ENCODE measurements around the gene SERHL2. TPM values are rescaled to one million over a fixed set of nuclear protein-coding genes. Genes with fewer than 3 reads are reported as not detected.
"Not testable (repeated sequence)": the region's sequence is repeated elsewhere in the genome, so short reads cannot be mapped to it uniquely, and the experiment has no call there.

Gene SERHL2
- total RNA-seq, 2 experiments from 2014 or later = 0.36 to 1.3 TPM

DNA sequence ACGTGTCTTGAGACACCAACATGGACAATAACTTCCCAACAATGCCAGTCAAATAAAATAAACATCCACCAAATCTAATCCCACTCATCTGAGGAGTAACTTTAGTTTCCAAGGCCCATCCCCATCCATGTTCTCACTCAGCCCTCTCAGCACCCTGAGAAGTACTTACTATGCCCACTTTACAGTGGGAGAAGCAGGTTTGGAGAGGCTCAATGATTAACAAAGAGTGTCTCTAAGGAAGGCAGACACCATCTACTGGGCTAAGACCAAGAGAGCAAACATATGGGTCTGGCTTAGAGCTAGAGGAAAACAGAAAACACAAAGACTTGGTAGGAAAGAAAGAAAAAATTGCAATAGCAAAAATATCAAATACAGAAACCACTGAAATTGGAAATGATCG, 49.7 kb downstream of the SERHL2 start:
- Mint-ChIP-seq H3K27ac (no peak overlapping the region), H3K36me3 (ENCODE audit: low read depth) (peaks cover 33% of the 10 kb centered on the region), H3K27me3 (ENCODE audit: low read depth) (no peaks in the 10 kb centered on the region), H3K9me3 (no peaks in the 10 kb centered on the region), H3K4me3 (no peak overlapping the region), H3K4me1 (ENCODE audit: low read depth) (peaks cover 40% of the 10 kb centered on the region)
- CTCF ChIA-PET = no interaction called here
- DNase-seq = no peak
- intact Hi-C loops (cut with micrococcal nuclease) = no loop called here

DNA sequence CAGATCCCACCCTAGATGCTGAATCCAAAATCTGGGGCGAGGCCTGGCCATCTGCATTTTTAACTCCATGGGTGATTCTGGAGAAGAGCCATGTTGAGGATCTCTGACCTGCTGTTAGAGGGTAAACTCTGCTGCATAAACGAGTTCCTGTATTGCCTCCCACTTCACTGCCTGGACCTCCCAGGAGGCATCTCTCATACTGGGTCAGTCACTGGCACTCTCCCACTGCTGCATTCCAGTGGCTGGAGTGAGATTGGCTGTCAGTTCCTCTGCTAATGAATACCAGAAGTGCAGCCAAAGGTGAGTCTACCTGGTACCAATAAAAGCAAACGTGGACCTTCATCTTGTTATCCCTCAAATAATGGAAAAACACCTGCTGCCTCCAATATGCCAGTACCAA, 50.6 kb downstream of the SERHL2 start:
- CTCF ChIA-PET = no interaction called here
- Mint-ChIP-seq H3K36me3 (ENCODE audit: low read depth) (peaks cover 29% of the 10 kb centered on the region), H3K27ac (no peak overlapping the region), H3K9me3 (no peaks in the 10 kb centered on the region), H3K4me1 (ENCODE audit: low read depth) (peaks cover 50% of the 10 kb centered on the region), H3K4me3 (no peak overlapping the region), H3K27me3 (ENCODE audit: low read depth) (no peaks in the 10 kb centered on the region)
- intact Hi-C loops (cut with micrococcal nuclease) = no loop called here
- DNase-seq = no peak

DNA sequence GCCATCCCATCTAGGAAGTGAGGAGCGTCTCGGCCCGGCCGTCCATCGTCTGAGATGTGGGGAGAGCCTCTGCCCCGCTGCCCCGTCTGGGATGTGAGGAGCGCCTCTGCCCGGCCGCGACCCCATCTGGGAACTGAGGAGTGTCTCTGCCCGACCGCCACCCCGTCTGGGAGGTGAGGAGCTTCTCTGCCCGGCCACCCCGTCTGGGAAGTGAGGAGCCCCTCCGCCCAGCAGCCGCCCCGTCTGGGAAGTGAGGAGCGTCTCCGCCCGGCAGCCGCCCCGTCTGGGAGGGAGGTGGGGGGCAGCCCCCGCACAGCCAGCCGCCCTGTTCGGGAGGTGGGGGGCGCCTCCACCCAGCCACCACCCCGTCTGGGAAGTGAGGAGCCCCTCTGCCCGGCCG, 53.9 kb downstream of the SERHL2 start:
- H3K27me3 Mint-ChIP-seq (ENCODE audit: low read depth); H3K27ac Mint-ChIP-seq; DNase-seq; H3K9me3 Mint-ChIP-seq; CTCF ChIA-PET; intact Hi-C loops (cut with micrococcal nuclease); H3K4me3 Mint-ChIP-seq: not testable (repeated sequence)
- H3K4me1 Mint-ChIP-seq (ENCODE audit: low read depth) = peaks cover 79% of the 10 kb centered on the region
- peaks cover 27% of the 10 kb centered on the region for H3K36me3 Mint-ChIP-seq (ENCODE audit: low read depth)

DNA sequence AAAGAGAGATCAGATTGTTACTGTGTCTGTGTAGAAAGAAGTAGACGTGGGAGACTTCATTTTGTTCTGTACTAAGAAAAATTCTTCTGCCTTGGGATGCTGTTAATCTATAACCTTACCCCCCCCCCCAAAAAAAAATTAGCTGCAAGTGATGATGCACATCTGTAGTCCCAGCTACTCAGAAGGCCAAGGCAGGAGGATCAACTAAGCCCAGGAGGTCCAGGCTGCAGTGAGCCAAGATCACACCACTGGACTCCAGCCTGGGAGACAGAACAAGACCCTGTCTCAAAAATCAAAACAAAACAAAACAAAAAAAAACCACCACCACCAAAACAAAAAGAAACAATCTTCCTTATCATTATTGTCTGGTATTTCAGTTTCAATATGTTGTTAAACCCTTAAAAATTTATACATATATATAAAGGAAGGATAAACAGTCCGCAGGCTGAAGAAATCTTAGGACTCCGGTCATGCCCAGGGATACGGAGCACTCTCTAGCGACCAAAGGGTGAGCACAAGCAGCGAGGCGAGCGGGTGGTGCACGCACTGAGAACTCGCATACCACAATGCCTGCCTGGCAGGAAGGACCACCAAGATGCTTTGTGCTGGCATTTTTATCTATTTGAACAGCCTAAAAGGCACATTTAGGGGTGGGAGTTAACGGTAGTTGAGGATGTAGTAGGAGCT, 54.5 kb downstream of the SERHL2 start:
- Mint-ChIP-seq H3K9me3 (no peaks in the 10 kb centered on the region), H3K36me3 (ENCODE audit: low read depth) (peaks cover 27% of the 10 kb centered on the region), H3K27ac (peak overlapping the region; percentile 46), H3K27me3 (ENCODE audit: low read depth) (no peaks in the 10 kb centered on the region), H3K4me1 (ENCODE audit: low read depth) (peaks cover 82% of the 10 kb centered on the region), H3K4me3 (no peak overlapping the region)
- DNase-seq = no peak
- intact Hi-C loops (cut with micrococcal nuclease) = no loop called here
- CTCF ChIA-PET = no interaction called here

DNA sequence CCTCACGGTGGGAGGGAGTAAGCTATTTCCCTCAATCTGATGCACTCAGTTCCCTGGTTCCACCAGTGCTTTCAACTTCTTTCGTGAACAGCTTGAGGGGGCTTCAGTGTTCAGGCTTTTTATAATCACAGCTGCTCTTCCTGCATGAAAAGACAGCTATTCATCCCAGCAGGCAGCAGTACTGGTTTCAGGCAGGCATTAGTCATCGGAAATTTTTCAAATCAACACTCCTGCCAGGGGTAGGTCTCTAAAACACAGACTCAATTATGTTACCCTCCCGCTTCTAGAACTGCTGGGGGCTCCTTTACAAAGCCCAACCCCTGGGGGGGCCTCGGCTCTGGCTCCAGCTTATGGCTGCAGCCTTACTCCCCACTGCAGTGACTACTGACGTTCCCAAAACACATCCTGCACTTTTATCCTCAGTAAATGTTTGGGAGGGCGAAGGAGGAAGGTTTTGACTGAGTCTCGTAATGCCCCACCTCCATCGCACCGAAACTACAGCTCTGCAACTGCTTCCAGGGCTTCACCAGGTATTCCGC, 55.1 kb downstream of the SERHL2 start:
- Mint-ChIP-seq H3K36me3 (ENCODE audit: low read depth) (peaks cover 29% of the 10 kb centered on the region), H3K4me1 (ENCODE audit: low read depth) (peaks cover 83% of the 10 kb centered on the region), H3K27me3 (ENCODE audit: low read depth) (no peaks in the 10 kb centered on the region), H3K27ac (peak overlapping the region; percentile 70), H3K4me3 (no peak overlapping the region), H3K9me3 (no peaks in the 10 kb centered on the region)
- DNase-seq = peak; percentile 29
- intact Hi-C loops (cut with micrococcal nuclease) = no loop called here
- CTCF ChIA-PET = no interaction called here

DNA sequence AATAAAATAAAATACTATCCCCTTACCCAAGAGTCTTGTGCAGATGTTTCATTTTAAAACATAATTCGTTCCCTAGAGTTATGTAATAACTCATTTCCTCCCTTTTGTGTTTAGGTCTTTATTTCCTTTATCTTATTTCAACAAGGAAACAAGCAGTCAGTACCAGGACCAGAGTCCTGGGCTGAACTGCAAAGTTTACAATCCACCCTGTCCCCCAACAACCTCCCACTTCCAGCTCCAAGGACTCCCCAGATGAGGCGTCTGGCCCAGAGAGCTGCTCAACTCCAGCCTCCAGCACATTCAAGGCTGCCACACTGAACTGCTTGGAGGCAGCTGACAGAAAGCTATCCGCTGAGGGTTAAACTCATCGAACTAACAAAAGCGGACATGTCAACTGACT, 56.4 kb downstream of the SERHL2 start:
- H3K27ac Mint-ChIP-seq = peak overlapping the region; percentile 37
- intact Hi-C loops (cut with micrococcal nuclease) = no loop called here
- H3K27me3 Mint-ChIP-seq (ENCODE audit: low read depth) = no peaks in the 10 kb centered on the region
- peaks cover 30% of the 10 kb centered on the region for H3K36me3 Mint-ChIP-seq (ENCODE audit: low read depth)
- H3K9me3 Mint-ChIP-seq = no peaks in the 10 kb centered on the region
- no peak overlapping the region for H3K4me3 Mint-ChIP-seq
- CTCF ChIA-PET = no interaction called here
- DNase-seq = no peak
- H3K4me1 Mint-ChIP-seq (ENCODE audit: low read depth) = peaks cover 76% of the 10 kb centered on the region

DNA sequence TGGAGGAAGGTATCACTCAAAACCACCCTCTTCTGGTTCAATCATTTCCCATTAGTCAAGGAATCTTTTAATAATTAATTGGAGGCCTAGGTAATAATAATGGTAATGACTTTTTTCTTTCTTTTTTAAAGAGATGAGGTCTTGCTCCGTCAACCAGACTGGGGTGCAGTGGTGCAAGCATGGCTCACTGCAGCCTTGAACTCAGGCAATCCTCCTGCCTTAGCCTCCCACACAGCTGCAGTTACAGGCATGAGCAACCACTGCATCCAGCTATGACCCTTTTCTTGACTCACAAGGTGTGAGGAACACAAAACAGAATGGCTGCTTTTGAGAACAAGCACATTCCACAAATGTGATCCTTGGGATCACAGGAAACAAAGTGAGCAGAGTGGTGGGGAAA, 57.3 kb downstream of the SERHL2 start:
- H3K4me3 Mint-ChIP-seq = no peak overlapping the region
- no peak for DNase-seq
- peaks cover 73% of the 10 kb centered on the region for H3K4me1 Mint-ChIP-seq (ENCODE audit: low read depth)
- peaks cover 28% of the 10 kb centered on the region for H3K36me3 Mint-ChIP-seq (ENCODE audit: low read depth)
- intact Hi-C loops (cut with micrococcal nuclease) = no loop called here
- CTCF ChIA-PET = interaction anchor here (0.6 to 0.9 kb wide), 2 partner anchors 10 to 40 kb away, joined by 4 read pairs; no protein-coding TSS in a partner anchor
- H3K27ac Mint-ChIP-seq = peak overlapping the region; percentile 26
- no peaks in the 10 kb centered on the region for H3K27me3 Mint-ChIP-seq (ENCODE audit: low read depth)
- H3K9me3 Mint-ChIP-seq = no peaks in the 10 kb centered on the region

DNA sequence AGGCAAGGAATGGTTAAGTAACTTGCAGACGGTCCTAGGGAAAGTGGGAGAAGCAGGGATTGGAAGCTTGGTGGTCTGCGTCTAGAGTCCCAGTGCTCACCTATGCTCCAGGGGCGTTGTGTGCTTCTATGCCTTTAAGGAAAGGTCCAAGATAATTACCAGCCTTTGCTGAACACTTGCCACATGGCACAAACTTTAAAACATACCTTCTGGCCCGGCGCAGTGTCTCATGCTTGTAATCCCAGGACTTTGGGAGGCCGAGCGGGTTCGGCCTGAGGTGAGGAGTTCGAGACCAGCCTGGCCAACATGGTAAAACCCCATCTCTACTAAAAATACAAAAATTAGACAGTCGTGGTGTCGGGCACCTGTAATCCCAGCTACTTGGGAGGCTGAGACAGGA, 58.6 kb downstream of the SERHL2 start:
- CTCF ChIA-PET = interaction anchor here (0.5 to 1.1 kb wide), 3 partner anchors 21 to 138 kb away, joined by 3 read pairs; no protein-coding TSS in a partner anchor
- H3K4me1 Mint-ChIP-seq (ENCODE audit: low read depth) = peaks cover 65% of the 10 kb centered on the region
- intact Hi-C loops (cut with micrococcal nuclease) = no loop called here
- no peak overlapping the region for H3K27ac Mint-ChIP-seq
- no peaks in the 10 kb centered on the region for H3K27me3 Mint-ChIP-seq (ENCODE audit: low read depth)
- H3K4me3 Mint-ChIP-seq = no peak overlapping the region
- no peak for DNase-seq
- peaks cover 26% of the 10 kb centered on the region for H3K36me3 Mint-ChIP-seq (ENCODE audit: low read depth)
- H3K9me3 Mint-ChIP-seq = no peaks in the 10 kb centered on the region

DNA sequence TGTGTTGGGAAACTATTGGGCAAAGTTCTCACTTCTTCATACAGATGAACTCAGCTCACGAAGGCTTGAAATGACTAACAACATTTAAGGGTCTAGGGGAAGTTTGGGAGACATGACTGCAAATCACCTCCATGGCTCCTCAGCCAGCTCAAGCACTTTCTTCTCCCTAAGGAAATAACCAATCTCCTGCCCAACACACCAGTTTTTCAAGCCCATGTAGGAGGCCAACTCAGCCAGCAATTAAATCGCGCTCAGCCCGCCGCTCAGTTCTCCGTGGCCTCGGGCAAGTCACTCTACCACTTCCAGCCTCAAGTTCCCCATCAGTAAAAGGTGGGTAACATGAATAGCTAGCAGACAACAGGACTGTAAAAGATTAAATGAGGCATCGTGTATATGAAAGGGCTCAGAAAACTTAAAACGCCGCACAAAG, 60.1 kb downstream of the SERHL2 start:
- peak overlapping the region; percentile 96 for H3K27ac Mint-ChIP-seq
- H3K4me3 Mint-ChIP-seq = peak overlapping the region; percentile 91
- peaks cover 56% of the 10 kb centered on the region for H3K4me1 Mint-ChIP-seq (ENCODE audit: low read depth)
- intact Hi-C loops (cut with micrococcal nuclease) = loop anchor here (1.0 to 2.0 kb wide), 4 partner anchors 32 to 573 kb away; partner anchors contain the start of genes TTLL1 and TTLL12
- CTCF ChIA-PET = interaction anchor here (0.6 kb wide), 1 partner anchor 32 kb away, joined by 4 read pairs; no protein-coding TSS in a partner anchor
- no peaks in the 10 kb centered on the region for H3K9me3 Mint-ChIP-seq
- DNase-seq = peak; percentile 39
- H3K27me3 Mint-ChIP-seq (ENCODE audit: low read depth) = no peaks in the 10 kb centered on the region
- H3K36me3 Mint-ChIP-seq (ENCODE audit: low read depth) = peaks cover 23% of the 10 kb centered on the region

DNA sequence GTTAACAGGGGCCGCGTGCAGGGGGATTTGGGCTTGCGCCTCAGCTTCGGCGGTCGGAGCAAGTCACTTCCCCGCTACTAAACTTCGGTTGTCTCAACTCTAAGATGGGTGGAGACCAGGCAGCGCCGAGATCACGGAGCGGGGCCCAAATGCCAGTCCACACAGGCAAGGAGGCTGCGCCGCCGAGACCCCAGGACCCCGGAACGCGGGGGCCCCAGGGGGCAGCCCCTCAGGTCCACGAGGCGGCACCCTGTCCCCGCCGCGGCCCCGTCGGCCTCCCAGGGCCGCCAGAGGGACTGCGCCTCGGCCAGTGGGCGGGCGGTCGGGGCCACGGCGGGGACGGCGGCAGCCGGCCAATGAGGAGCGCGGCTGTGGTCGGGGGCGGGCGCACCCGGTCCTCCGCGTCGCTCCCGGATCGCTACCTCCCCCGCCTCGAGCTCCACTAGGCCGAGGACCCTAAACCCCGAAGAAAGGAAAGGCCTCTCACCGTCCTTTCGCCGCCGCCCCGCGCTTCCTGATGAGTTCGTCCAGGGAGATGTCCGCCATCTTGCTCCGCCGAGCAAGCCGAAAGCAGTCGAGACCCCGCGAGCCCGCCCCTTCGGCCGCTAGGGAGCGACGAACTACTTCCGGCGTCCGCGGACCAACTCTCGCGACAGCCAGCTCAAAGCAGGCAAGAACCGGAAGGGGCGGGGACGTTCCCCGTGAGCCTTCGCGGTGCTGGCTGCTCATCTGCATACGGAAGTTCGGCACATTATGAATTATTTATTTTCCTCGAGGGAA, 60.7 kb downstream of the SERHL2 start, which contains the start of gene POLDIP3:
Gene POLDIP3 (minus strand): TSS at position 572 of the 780 bp plus-strand sequence. CDS start 26 bp downstream, at position 546.
- H3K36me3 Mint-ChIP-seq (ENCODE audit: low read depth) = peaks cover 23% of the 10 kb centered on the region
- CTCF ChIA-PET = interaction anchor here (0.6 kb wide), 1 partner anchor 32 kb away, joined by 4 read pairs; no protein-coding TSS in a partner anchor
- H3K27ac Mint-ChIP-seq = peak within 1 kb of the TSS; percentile 100
- intact Hi-C loops (cut with micrococcal nuclease) = loop anchor here (1.0 to 2.0 kb wide), 6 partner anchors 32 to 572 kb away; partner anchors contain the start of genes CYB5R3, SMDT1, TTLL1 and TTLL12
- H3K9me3 Mint-ChIP-seq = no peaks in the 10 kb centered on the region
- DNase-seq = peak; percentile 99
- peaks cover 50% of the 10 kb centered on the region for H3K4me1 Mint-ChIP-seq (ENCODE audit: low read depth)
- H3K27me3 Mint-ChIP-seq (ENCODE audit: low read depth) = no peaks in the 10 kb centered on the region
- peak within 1 kb of the TSS; percentile 91 for H3K4me3 Mint-ChIP-seq

DNA sequence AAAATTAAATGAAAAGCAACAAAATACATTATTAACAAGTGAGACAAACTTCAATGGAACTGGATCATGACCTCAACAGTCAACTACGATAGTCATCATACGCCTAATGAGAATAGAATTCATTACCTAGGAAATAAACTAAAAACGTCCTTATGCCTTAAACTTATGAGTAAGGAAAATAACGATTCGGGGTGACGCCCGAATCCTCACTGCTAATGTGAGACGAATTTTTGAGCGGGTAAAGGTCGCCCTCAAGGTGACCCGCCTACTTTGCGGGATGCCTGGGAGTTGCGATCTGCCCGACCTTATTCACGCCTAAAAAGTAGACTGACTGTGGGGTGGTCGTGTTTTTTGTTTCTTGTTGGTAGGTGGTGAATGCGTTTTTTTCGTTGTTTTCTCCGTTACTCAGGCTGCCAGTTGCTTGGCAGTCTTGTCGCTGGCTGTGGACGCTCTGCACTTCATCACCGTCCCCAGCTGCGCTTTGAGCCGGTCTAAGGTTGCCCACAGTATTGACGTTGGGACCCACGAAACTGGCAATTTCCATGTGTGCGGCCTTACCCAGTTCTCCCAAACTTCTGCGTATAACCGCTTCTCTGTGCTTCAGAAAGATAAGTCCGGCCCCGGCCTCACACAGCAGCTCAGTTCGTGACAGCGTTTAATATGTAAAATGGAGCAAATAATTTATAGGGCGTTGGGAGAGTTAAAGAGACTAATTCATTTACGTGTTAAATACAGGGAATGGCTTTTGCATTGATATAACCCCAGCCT, 61.5 kb downstream of the SERHL2 start:
- peaks cover 44% of the 10 kb centered on the region for H3K4me1 Mint-ChIP-seq (ENCODE audit: low read depth)
- peaks cover 20% of the 10 kb centered on the region for H3K36me3 Mint-ChIP-seq (ENCODE audit: low read depth)

DNA sequence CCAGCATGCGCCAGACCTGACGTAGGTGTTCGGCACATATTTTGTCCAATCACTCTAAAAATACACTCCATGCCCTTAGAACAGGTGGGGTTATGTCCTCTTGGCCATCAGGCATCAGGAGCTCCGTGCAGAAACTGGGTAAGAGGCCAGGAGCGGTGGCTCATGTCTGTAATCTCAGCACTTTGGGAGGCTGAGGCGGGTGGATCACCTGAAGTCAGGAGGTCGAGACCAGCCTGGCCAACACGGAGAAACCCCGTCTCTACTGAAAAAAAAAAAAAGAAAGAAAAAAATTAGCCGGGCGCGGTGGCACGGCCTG, 62.1 kb downstream of the SERHL2 start:
- H3K4me1 Mint-ChIP-seq (ENCODE audit: low read depth) = peaks cover 39% of the 10 kb centered on the region
- peaks cover 19% of the 10 kb centered on the region for H3K36me3 Mint-ChIP-seq (ENCODE audit: low read depth)
- peak overlapping the region; percentile 100 for H3K27ac Mint-ChIP-seq
- DNase-seq; H3K27me3 Mint-ChIP-seq (ENCODE audit: low read depth); CTCF ChIA-PET; H3K9me3 Mint-ChIP-seq: not testable (repeated sequence)
- peak overlapping the region; percentile 91 for H3K4me3 Mint-ChIP-seq
- intact Hi-C loops (cut with micrococcal nuclease) = loop anchor here (1.0 to 2.0 kb wide), 4 partner anchors 33 to 571 kb away; partner anchors contain the start of genes CYB5R3, SMDT1 and TTLL12

More for the DNA sequence above, 61.5 kb downstream of the SERHL2 start:
- Mint-ChIP-seq H3K27me3 (ENCODE audit: low read depth) (no peaks in the 10 kb centered on the region), H3K9me3 (no peaks in the 10 kb centered on the region), H3K27ac (peak overlapping the region; percentile 100), H3K4me3 (peak overlapping the region; percentile 91)
- CTCF ChIA-PET = no interaction called here
- intact Hi-C loops (cut with micrococcal nuclease) = loop anchor here (1.0 to 2.0 kb wide), 4 partner anchors 34 to 572 kb away; partner anchors contain the start of genes CYB5R3, SMDT1 and TTLL12
- peak; percentile 92 for DNase-seq
